Right atrium auricular region (tissue), 2 donors: ENCODE results near the gene EMP3. TPM values are rescaled to one million over a fixed set of nuclear protein-coding genes. Genes with fewer than 3 reads are reported as not detected.

Experiments used
- DNase-seq: peaks from one replicate; pipeline ENCODE4 v3.0.0-alpha.2; 2019; ENCODE audit warnings: low spot score
- H3K27ac ChIP-seq, 2 donors: fragments of 200-600 bp; sonication (generic); 1 replicate in 1 of 2; 2 replicates in 1 of 2; pipeline ENCODE4 v1.5.1; 2016 to 2019
- H3K27me3 ChIP-seq, 2 donors: fragments of 200-600 bp; sonication (generic); one replicate each; pipeline versions ENCODE4 v1.5.1 to v1.6.0; 2017 to 2019
- H3K36me3 ChIP-seq: fragments of 200-600 bp; sonication (generic); one replicate; pipeline ENCODE4 v1.5.1; 2016
- H3K4me1 ChIP-seq, 2 donors: fragments of 200-600 bp; sonication (generic); one replicate each; pipeline versions ENCODE4 v1.5.1 to v1.6.0; 2017 to 2019
- H3K4me3 ChIP-seq, 2 donors: fragments of 200-600 bp; sonication (generic); 1 replicate in 1 of 2; 2 replicates in 1 of 2; pipeline ENCODE4 v1.5.1; 2017 to 2019; ENCODE audit warnings: mild to moderate bottlenecking in 1 of 2, moderate library complexity in 1 of 2
- H3K9me3 ChIP-seq, 2 donors: fragments of 200-600 bp; sonication (generic); one replicate each; pipeline ENCODE4 v1.5.1; 2019
- total RNA-seq, 2 donors: library from RNA; depleted of rRNA; stranded (reverse); fragments of >200 nt; gene quantifications; one replicate each; pipeline ENCODE4 v1.1.0, GENCODE V29; 2016
- TF ChIP-seq, protein P1 (sequence below), 2 donors: fragments of 200-600 bp; sonication (generic); IDR thresholded peaks; one replicate each; pipeline ENCODE4 v1.5.1; 2019; ENCODE audit warnings: antibody characterized with exemption in 2 of 2

The EMP3 gene
- total RNA-seq, 2 donors from 2014 or later, result 16.9 to 95.9 TPM

DNA sequence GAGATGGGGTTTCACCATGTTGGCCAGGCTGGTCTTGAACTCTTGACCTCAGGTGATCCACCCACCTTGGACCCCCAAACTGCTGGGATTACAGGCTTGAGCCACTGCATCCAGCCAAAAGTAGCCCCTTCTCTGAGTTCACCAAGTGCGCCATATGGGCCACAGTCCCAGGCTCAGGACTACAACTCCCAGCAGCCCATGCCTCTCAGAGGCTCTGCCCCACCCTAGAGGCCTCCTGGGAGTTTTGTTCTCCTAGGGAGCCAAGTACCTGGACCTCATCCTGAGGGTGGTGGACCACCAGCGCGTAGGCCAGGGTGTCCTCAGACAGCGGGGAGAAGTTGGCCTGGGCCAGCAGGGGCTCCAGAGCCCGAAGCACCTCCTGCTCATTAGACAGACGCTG, 19.5 kb downstream of the EMP3 start:
- DNase-seq, result no peak
- no peaks in the 10 kb centered on the region for H3K9me3 ChIP-seq
- no peaks in the 10 kb centered on the region for H3K27me3 ChIP-seq
- H3K4me3 ChIP-seq, result no peak overlapping the region
- TF ChIP-seq, protein P1, sequence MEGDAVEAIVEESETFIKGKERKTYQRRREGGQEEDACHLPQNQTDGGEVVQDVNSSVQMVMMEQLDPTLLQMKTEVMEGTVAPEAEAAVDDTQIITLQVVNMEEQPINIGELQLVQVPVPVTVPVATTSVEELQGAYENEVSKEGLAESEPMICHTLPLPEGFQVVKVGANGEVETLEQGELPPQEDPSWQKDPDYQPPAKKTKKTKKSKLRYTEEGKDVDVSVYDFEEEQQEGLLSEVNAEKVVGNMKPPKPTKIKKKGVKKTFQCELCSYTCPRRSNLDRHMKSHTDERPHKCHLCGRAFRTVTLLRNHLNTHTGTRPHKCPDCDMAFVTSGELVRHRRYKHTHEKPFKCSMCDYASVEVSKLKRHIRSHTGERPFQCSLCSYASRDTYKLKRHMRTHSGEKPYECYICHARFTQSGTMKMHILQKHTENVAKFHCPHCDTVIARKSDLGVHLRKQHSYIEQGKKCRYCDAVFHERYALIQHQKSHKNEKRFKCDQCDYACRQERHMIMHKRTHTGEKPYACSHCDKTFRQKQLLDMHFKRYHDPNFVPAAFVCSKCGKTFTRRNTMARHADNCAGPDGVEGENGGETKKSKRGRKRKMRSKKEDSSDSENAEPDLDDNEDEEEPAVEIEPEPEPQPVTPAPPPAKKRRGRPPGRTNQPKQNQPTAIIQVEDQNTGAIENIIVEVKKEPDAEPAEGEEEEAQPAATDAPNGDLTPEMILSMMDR (IDR thresholded peaks at IDR 0.05), result no peak
- H3K36me3 ChIP-seq, result no peaks in the 10 kb centered on the region
- H3K4me1 ChIP-seq, result peaks cover 0 to 7% of the 10 kb centered on the region in 2 donors
- H3K27ac ChIP-seq, result no peak overlapping the region

DNA sequence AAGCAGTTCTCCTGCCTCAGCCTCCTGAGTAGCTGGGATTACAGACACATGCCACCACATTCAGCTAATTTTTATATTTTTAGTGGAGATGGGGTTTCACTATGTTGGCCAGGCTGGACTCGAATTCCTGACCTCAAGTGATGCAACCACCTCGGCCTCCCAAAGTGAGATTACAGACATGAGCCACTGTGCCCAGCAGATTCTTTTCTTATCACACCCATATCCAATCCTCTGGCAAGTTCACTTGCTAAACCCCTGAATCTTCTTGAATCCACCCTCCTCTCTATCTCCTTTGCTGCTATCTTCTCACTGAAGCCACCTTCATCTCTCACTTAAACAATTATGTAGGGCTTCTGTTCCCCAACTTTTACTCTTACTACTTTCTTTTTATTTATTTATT, 20.8 kb downstream of the EMP3 start:
- Histone ChIP-seq H3K27me3 (no peaks in the 10 kb centered on the region), H3K27ac (no peak overlapping the region), H3K36me3 (no peaks in the 10 kb centered on the region), H3K4me3 (no peak overlapping the region), H3K4me1 (peaks cover 0 to 7% of the 10 kb centered on the region in 2 donors), H3K9me3 (no peaks in the 10 kb centered on the region)
- no peak for DNase-seq
- TF ChIP-seq, protein P1 (IDR thresholded peaks at IDR 0.05), result no peak

DNA sequence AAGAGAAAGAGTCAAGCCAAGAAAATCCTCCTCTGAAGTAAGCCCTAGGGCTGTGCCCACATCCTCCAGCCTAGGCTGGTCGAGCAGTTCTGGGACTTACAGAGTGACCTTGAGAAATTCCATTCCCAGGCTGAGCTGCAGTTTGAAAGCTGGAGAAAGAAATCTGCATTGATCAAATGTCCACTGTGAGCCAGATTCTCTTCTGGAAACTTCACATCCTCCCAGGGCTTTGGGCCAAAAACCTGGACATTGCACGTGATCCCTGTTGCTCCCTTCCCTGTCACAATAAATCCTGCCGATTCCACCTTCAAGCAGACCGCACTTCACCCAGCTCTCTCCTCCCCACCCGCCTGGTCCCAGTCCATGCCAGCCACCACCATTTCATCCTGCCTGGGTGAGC, 22.7 kb downstream of the EMP3 start:
- H3K4me1 ChIP-seq, result peaks cover 0 to 7% of the 10 kb centered on the region in 2 donors
- DNase-seq, result no peak
- no peak overlapping the region for H3K4me3 ChIP-seq
- H3K27ac ChIP-seq, result no peak overlapping the region
- TF ChIP-seq, protein P1 (IDR thresholded peaks at IDR 0.05), result no peak
- H3K36me3 ChIP-seq, result no peaks in the 10 kb centered on the region
- no peaks in the 10 kb centered on the region for H3K27me3 ChIP-seq
- no peaks in the 10 kb centered on the region for H3K9me3 ChIP-seq

DNA sequence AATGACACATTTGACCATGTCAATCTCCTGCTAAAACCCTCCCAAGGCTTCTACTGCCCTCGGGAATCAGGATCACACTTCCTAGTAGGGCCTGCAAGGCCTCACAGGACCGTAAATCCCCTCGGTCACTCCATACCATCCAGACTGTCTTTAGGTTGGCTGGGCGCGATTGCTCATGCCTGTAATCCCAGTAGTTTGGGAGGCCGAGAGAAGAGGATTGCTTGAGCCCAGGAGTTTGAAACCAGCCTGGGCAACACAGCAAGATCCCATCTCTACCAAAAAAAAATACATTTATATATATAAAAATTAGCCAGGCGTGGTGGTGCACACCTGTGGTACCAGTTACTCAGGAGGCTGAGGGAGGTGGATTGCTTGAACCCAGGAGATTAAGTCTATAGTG, 23.4 kb downstream of the EMP3 start:
- no peak overlapping the region for H3K4me3 ChIP-seq
- no peak for DNase-seq
- no peaks in the 10 kb centered on the region for H3K36me3 ChIP-seq
- no peak overlapping the region for H3K27ac ChIP-seq
- TF ChIP-seq, protein P1 (IDR thresholded peaks at IDR 0.05), result no peak
- peaks cover 0 to 7% of the 10 kb centered on the region in 2 donors for H3K4me1 ChIP-seq
- H3K27me3 ChIP-seq, result no peaks in the 10 kb centered on the region
- H3K9me3 ChIP-seq, result no peaks in the 10 kb centered on the region

DNA sequence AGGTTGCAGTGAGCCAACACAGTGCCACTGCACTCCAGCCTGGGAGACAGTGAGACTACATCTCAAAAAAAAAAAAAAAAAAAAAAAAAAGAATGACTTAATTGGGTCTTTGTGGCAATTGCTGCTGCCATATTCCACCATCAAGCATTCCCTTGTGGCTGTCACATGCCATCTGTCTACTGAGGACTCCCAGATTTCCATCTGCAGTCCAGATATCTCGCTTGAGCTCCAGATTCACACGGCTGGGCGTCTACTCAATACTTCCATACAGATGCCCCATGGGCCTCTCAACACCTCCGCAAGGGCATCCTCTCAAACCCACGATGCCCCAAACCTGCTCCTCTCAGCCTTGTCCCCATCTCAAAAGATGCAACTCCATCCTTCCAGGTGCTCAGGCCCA, 25.5 kb downstream of the EMP3 start:
- Histone ChIP-seq H3K9me3 (no peaks in the 10 kb centered on the region), H3K27me3 (no peaks in the 10 kb centered on the region), H3K36me3 (no peaks in the 10 kb centered on the region), H3K27ac (no peak overlapping the region), H3K4me1 (peaks cover 0 to 7% of the 10 kb centered on the region in 2 donors), H3K4me3 (no peak overlapping the region)
- TF ChIP-seq, protein P1 (IDR thresholded peaks at IDR 0.05), result no peak
- no peak for DNase-seq

DNA sequence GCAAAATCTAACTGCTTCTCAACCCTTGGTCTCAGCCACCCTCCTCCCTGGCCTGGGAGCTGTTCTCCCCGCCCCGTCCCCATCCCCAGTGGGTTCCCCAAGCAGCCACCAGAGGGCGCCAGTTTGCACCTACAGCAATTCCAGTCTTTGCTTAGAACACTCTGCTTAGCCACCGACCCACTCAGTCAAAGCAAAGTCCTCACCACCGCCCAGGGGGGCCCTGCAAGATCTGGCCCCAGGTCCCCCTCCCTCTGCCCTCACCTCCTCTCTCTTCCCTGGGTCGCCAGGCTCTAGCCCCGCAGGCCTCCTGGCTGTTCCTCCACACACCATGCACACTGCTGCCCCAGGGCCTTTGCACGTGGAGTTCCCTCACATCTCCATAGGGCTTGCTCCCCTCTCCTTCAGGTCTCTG, 26.0 kb downstream of the EMP3 start:
- no peak overlapping the region for H3K27ac ChIP-seq
- peaks cover 0 to 7% of the 10 kb centered on the region in 2 donors for H3K4me1 ChIP-seq
- no peaks in the 10 kb centered on the region for H3K9me3 ChIP-seq
- TF ChIP-seq, protein P1 (IDR thresholded peaks at IDR 0.05), result peak; percentile 58 to 81
- H3K27me3 ChIP-seq, result no peaks in the 10 kb centered on the region
- H3K4me3 ChIP-seq, result no peak overlapping the region
- no peaks in the 10 kb centered on the region for H3K36me3 ChIP-seq
- DNase-seq, result peak; percentile 68
